ENCODE data around the gene NR2C2.

DNA sequence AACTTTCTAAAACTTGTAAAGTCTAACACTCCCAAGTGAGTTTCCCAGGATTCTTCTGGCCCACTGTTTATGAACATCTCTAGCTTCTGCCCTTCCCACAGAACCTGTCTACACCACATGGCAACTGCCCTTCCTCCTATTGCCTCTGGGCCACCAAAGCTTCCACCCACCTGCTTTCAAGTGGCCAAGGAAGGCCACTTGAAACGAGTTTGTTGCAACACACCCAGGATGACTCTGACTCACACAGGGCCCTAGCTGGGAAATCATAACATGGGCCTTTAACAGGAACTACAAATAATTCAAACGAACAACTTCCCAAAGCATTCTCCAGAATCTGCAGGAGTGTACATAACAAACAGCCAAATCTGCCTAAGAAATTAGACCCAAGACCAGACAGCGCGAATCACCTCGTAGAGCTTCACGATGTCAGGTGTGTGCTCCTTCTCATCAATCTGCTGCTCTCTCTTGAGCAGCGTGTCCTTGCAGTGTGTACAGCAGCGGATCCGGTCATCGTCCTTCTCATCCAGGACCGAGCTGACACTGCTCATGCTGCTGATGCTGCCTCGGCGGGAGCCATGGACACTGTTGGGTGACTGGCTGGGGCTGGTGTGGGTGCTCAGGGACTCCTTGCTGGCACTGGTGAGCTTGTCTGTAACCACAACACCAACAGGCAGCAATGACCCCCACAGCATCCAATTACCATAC is 134.7 kb downstream of the NR2C2 start:
- TF ChIP-seq CTCF (IDR thresholded peaks at IDR 0.05) (no peak), ESRRA (CRISPR knock-in tag; IDR thresholded peaks at IDR 0.05; ENCODE audit: borderline replicate concordance) (no peak), JUN (CRISPR knock-in tag; IDR thresholded peaks at IDR 0.05) (no peak), SMAD3 (CRISPR knock-in tag; IDR thresholded peaks at IDR 0.05; ENCODE audit: borderline replicate concordance) (no peak)
